Endothelial cell of umbilical vein (primary cell): ENCODE data around the gene GPR4. TPM values are rescaled to one million over a fixed set of nuclear protein-coding genes. Genes with fewer than 3 reads are reported as not detected.

ENCODE experiments used
- BruUV-seq: library from RNA; stranded (reverse); fragments of 400-500 nt; replicated peaks from 2 replicates; lab custom pipeline; 2021; lab: Mats Ljungman, UMichigan
- CTCF ChIA-PET: fragments of 300-600, 350-600 bp; sonication (Branson Sonifier 250); formaldehyde crosslinking; loops from one replicate; lab custom pipeline; 2021; ENCODE audit warnings: antibody characterized with exemption, inconsistent platforms; lab: Charles Lee
- POLR2A ChIA-PET: fragments of 300-600, 350-600 bp; sonication (Branson Sonifier 250); formaldehyde crosslinking; loops from one replicate; lab custom pipeline; 2021; ENCODE audit warnings: antibody characterized with exemption, inconsistent platforms; lab: Charles Lee
- DNase-seq: peaks from one replicate; pipeline ENCODE4 v3.0.0-alpha.2; 2011; ENCODE audit warnings: low read depth, low spot score
- FAIRE-seq: peaks from 2 replicates; lab custom pipeline; 2011; peaks lifted over from hg19 to GRCh38; lab: Jason Lieb, UNC
- H2AFZ ChIP-seq: 2 replicates; pipeline ENCODE4 v1.6.0; 2012; ENCODE audit warnings: low read depth, low read length, control low read depth, inconsistent platforms
- H3K27ac ChIP-seq: 2 replicates; pipeline ENCODE4 v1.5.1; 2011; ENCODE audit warnings: low read depth, mild to moderate bottlenecking, control low read depth, low read length, moderate library complexity; ENCODE audit not compliant: insufficient read depth
- H3K27me3 ChIP-seq, 2 experiments: 2 replicates each; pipeline versions ENCODE4 v1.6.0 to v1.6.1; 2011; ENCODE audit warnings: low read length in 2 of 2, mixed read lengths in 1 of 2; ENCODE audit not compliant: control insufficient read depth in 2 of 2, insufficient read depth in 2 of 2
- H3K36me3 ChIP-seq, 2 experiments: 2 replicates in 1 of 2; 3 replicates in 1 of 2; pipeline ENCODE4 v1.5.1; 2011; ENCODE audit warnings: low read length in 2 of 2, mild to moderate bottlenecking in 1 of 2, moderate library complexity in 1 of 2; ENCODE audit not compliant: control insufficient read depth in 2 of 2, insufficient read depth in 2 of 2; ENCODE audit errors: extremely low read depth in 1 of 2
- H3K4me1 ChIP-seq: 3 replicates; pipeline ENCODE4 v1.5.1; 2011; ENCODE audit warnings: mild to moderate bottlenecking, low read length; ENCODE audit not compliant: control insufficient read depth, insufficient read depth; ENCODE audit errors: extremely low read depth
- H3K4me2 ChIP-seq: 2 replicates; pipeline ENCODE4 v1.6.1; 2011; ENCODE audit warnings: low read length, control low read depth, mixed read lengths; ENCODE audit not compliant: insufficient read depth
- H3K4me3 ChIP-seq, 3 experiments: fragments of 200-600 bp in 1 of 3; sonication (generic), shearing (Covaris generic) in 1 of 3; replicated peaks in 1 of 3; 2 replicates each; pipeline ENCODE4 v1.5.1; 2011 to 2016; ENCODE audit warnings: control low read depth in 3 of 3, low read length in 3 of 3, mild to moderate bottlenecking in 2 of 3, inconsistent platforms in 1 of 3, low read depth in 1 of 3, moderate library complexity in 1 of 3; ENCODE audit not compliant: insufficient read depth in 1 of 3
- H3K79me2 ChIP-seq: 2 replicates; pipeline ENCODE4 v1.6.0; 2012; ENCODE audit warnings: low read length, inconsistent platforms; ENCODE audit not compliant: control insufficient read depth, insufficient read depth
- H3K9ac ChIP-seq: replicated peaks from 2 replicates; pipeline ENCODE3; 2011; ENCODE audit warnings: low read length, control low read depth; ENCODE audit not compliant: insufficient read depth; ENCODE audit errors: extremely low read depth
- H3K9me1 ChIP-seq: replicated peaks from 3 replicates; pipeline ENCODE4 v1.6.0; 2011; ENCODE audit warnings: mild to moderate bottlenecking, low read length; ENCODE audit not compliant: control insufficient read depth, insufficient read depth; ENCODE audit errors: extremely low read depth
- H3K9me3 ChIP-seq: replicated peaks from 2 replicates; pipeline ENCODE4 v1.5.1; 2012; ENCODE audit warnings: low read length, inconsistent platforms; ENCODE audit not compliant: control insufficient read depth, insufficient read depth
- H4K20me1 ChIP-seq: replicated peaks from 2 replicates; pipeline ENCODE3; 2011; ENCODE audit warnings: mild to moderate bottlenecking, low read length; ENCODE audit not compliant: control insufficient read depth, insufficient read depth; ENCODE audit errors: extremely low read depth
- CTCF ChIP-seq, 2 donors: IDR thresholded peaks; 1 replicate in 1 of 2; 2 replicates in 1 of 2; pipeline ENCODE4 v1.5.1; 2011; ENCODE audit warnings: low read length in 2 of 2, mild to moderate bottlenecking in 2 of 2, moderate library complexity in 2 of 2, control low read depth in 1 of 2, inconsistent platforms in 1 of 2, low read depth in 1 of 2; ENCODE audit not compliant: insufficient read depth in 1 of 2; ENCODE audit errors: extremely low read depth in 1 of 2
- EZH2 ChIP-seq: IDR thresholded peaks from 2 replicates; pipeline ENCODE4 v1.6.1; 2012; ENCODE audit warnings: borderline replicate concordance, low read depth, mild to moderate bottlenecking, moderate library complexity, low read length, inconsistent platforms; ENCODE audit not compliant: severe bottlenecking
- FOS ChIP-seq: IDR thresholded peaks from 2 replicates; pipeline ENCODE4 v1.6.1; 2011; ENCODE audit warnings: mild to moderate bottlenecking, low read length, moderate library complexity, borderline replicate concordance; ENCODE audit not compliant: insufficient read depth
- GATA2 ChIP-seq: IDR thresholded peaks from 2 replicates; pipeline ENCODE4 v1.7.0; 2011; ENCODE audit warnings: low read depth, mild to moderate bottlenecking, moderate library complexity, mixed read lengths, low read length; ENCODE audit not compliant: insufficient read length, insufficient read depth
- JUN ChIP-seq: IDR thresholded peaks from 2 replicates; pipeline ENCODE4 v1.6.1; 2011; ENCODE audit warnings: borderline replicate concordance, low read depth; ENCODE audit not compliant: insufficient read length, insufficient read depth
- MAX ChIP-seq: IDR thresholded peaks from 2 replicates; pipeline ENCODE4 v1.6.1; 2011; ENCODE audit not compliant: insufficient read depth, insufficient read length
- MYC ChIP-seq: IDR thresholded peaks from one replicate; pipeline ENCODE4 v1.6.1; 2011; ENCODE audit warnings: mild to moderate bottlenecking, low read depth, low read length
- POLR2A ChIP-seq: IDR thresholded peaks from 2 replicates; pipeline ENCODE4 v1.6.1; 2012; ENCODE audit warnings: low read depth, mild to moderate bottlenecking, control low read depth, low read length
- POLR2AphosphoS5 ChIP-seq: IDR thresholded peaks from 2 replicates; pipeline ENCODE4 v1.6.1; 2012; ENCODE audit warnings: low read depth, mild to moderate bottlenecking, control low read depth, low read length, moderate library complexity; ENCODE audit not compliant: insufficient read depth
- dilution Hi-C: fragments of 300-500 bp; cut with MboI; formaldehyde crosslinking; loops from one replicate; pipeline ENCODE4 v1.15.0; 2019; ENCODE audit warnings: low sequenced_read_pairs; ENCODE audit not compliant: extremely low pct_ligation_motif_present
- intact Hi-C: fragments of 100-400 bp; cut with micrococcal nuclease; formaldehyde crosslinking; loops from one replicate; pipeline ENCODE4 v1.10.0; 2022
- polyA plus RNA-seq, 4 experiments: library from polyadenylated mRNA; depleted of rRNA in 3 of 4; stranded (reverse) in 3 of 4; unstranded in 1 of 4; fragments of >200 nt; gene quantifications; 2 replicates each; pipeline versions ENCODE4 v1.2.1 to v1.2.3, GENCODE V29; 2011 to 2012; ENCODE audit warnings: missing spikeins in 1 of 4
- total RNA-seq: library from RNA; stranded (reverse); gene quantifications from 2 replicates; pipeline ENCODE4 v1.2.3, GENCODE V29; 2021

GPR4 gene
- total and polyA plus RNA-seq, 2 donors (not counting 3 experiments of a cell fraction or from before 2014, with no cell fraction given), result 17.9 to 26.7 TPM

DNA sequence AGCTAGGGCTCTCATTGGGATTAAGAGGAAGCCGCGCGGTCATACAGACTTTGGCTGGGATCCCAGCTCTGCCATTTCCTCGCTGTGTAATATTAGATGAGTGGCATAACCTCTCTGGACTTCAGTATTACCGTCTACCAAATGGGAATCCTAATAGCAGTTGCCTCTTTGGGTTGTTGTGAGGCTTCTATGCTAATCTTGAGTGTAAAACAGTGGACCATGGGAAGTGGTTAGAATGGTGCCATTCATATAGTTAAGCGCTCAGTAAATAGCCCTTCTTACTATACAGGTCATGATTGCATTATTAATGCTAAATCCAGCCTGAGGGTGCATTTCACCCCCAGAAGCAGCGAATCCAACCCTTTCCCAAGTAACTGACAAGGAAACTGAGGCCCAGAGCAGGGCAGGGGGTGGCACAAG is 16.8 kb downstream of the GPR4 start:
- peak overlapping the region; percentile 6 for H2AFZ ChIP-seq
- ChIA-PET CTCF (interaction anchor here (1.5 to 2.4 kb wide), 2 partner anchors 58 to 100 kb away, joined by 4 to 20 read pairs; no protein-coding TSS in a partner anchor), POLR2A (no interaction called here)
- H3K27ac ChIP-seq, result peak overlapping the region; percentile 79
- no peaks in the 10 kb centered on the region for H3K36me3 ChIP-seq
- FAIRE-seq (no peak), DNase-seq (no peak)
- no peaks in the 10 kb centered on the region for H3K9me1 ChIP-seq
- dilution Hi-C loops (no loop called here), intact Hi-C loops (loop anchor here (2.0 kb wide), 1 partner anchor 58 kb away; no protein-coding TSS in a partner anchor)
- H3K9me3 ChIP-seq, result no peaks in the 10 kb centered on the region
- H3K27me3 ChIP-seq, result no peaks in the 10 kb centered on the region
- peak overlapping the region; percentile 37 for H3K4me2 ChIP-seq
- no peak for TF ChIP-seq FOS
- TF ChIP-seq MYC, result no peak
- no peak for TF ChIP-seq CTCF (IDR thresholded peaks at IDR 0.05; ENCODE audit: extremely low read depth in 1 of 2, insufficient read depth in 1 of 2, low read depth in 1 of 2, low read length in 2 of 2)
- TF ChIP-seq MAX, result no peak
- no peak for TF ChIP-seq EZH2
- TF ChIP-seq JUN, result no peak
- TF ChIP-seq POLR2AphosphoS5, result no peak
- no peak for TF ChIP-seq GATA2
- TF ChIP-seq POLR2A, result no peak
- no TSS peak for BruUV-seq
- peak overlapping the region; percentile 57 for H3K9ac ChIP-seq
- peaks cover 20% of the 10 kb centered on the region for H3K4me1 ChIP-seq
- peak overlapping the region in 2 of 3 experiments; percentile 29 to 44 for H3K4me3 ChIP-seq
- peaks cover 8% of the 10 kb centered on the region for H3K79me2 ChIP-seq
- no peaks in the 10 kb centered on the region for H4K20me1 ChIP-seq
